Measurements from ENCODE around the gene FHAD1.

Gene FHAD1

GRCh38 chr1:15337656-15338402 lies 90.8 kb downstream of the FHAD1 start:
- TF ChIP-seq TAF1 (IDR thresholded peaks at IDR 0.05; ENCODE audit: borderline replicate concordance, insufficient read depth, low read length) = no peak
- TF ChIP-seq SIN3A (IDR thresholded peaks at IDR 0.05; ENCODE audit: borderline replicate concordance, insufficient read depth, low read length) = no peak

- no peak for TF ChIP-seq REST (IDR thresholded peaks at IDR 0.05; ENCODE audit: insufficient read depth in 1 of 2, low read depth in 2 of 2, low read length in 2 of 2)
- no peak for TF ChIP-seq FOXP2 (optimal IDR thresholded peaks at IDR 0.05; ENCODE audit: borderline replicate concordance, extremely low read depth, extremely low read length, insufficient read depth)
These were observed 92.5 kb downstream of the FHAD1 start for GRCh38 chr1:15339570-15339969.

GRCh38 chr1:15341228-15341627 lies 94.2 kb downstream of the FHAD1 start:
- TF ChIP-seq TAF1 (IDR thresholded peaks at IDR 0.05; ENCODE audit: borderline replicate concordance, insufficient read depth, low read length) (no peak), FOXP2 (optimal IDR thresholded peaks at IDR 0.05; ENCODE audit: borderline replicate concordance, extremely low read depth, extremely low read length, insufficient read depth) (no peak), POLR2AphosphoS5 (IDR thresholded peaks at IDR 0.05; ENCODE audit: low read depth, low read length) (no peak), SIN3A (IDR thresholded peaks at IDR 0.05; ENCODE audit: borderline replicate concordance, insufficient read depth, low read length) (no peak)

- no peak for TF ChIP-seq SIN3A (IDR thresholded peaks at IDR 0.05; ENCODE audit: borderline replicate concordance, insufficient read depth, low read length)
- TF ChIP-seq FOXP2 (optimal IDR thresholded peaks at IDR 0.05; ENCODE audit: borderline replicate concordance, extremely low read depth, extremely low read length, insufficient read depth) = no peak
- no peak for TF ChIP-seq TAF1 (IDR thresholded peaks at IDR 0.05; ENCODE audit: borderline replicate concordance, insufficient read depth, low read length)
- TF ChIP-seq POLR2AphosphoS5 (IDR thresholded peaks at IDR 0.05; ENCODE audit: low read depth, low read length) = no peak
- TF ChIP-seq REST (IDR thresholded peaks at IDR 0.05; ENCODE audit: insufficient read depth in 1 of 2, low read depth in 2 of 2, low read length in 2 of 2) = no peak
These were observed 94.8 kb downstream of the FHAD1 start for GRCh38 chr1:15341634-15342407.

- TF ChIP-seq TAF1 (IDR thresholded peaks at IDR 0.05; ENCODE audit: borderline replicate concordance, insufficient read depth, low read length) (no peak), FOXP2 (optimal IDR thresholded peaks at IDR 0.05; ENCODE audit: borderline replicate concordance, extremely low read depth, extremely low read length, insufficient read depth) (no peak), SIN3A (IDR thresholded peaks at IDR 0.05; ENCODE audit: borderline replicate concordance, insufficient read depth, low read length) (no peak), REST (IDR thresholded peaks at IDR 0.05; ENCODE audit: insufficient read depth in 1 of 2, low read depth in 2 of 2, low read length in 2 of 2) (no peak), POLR2AphosphoS5 (IDR thresholded peaks at IDR 0.05; ENCODE audit: low read depth, low read length) (no peak)
These were observed 95.5 kb downstream of the FHAD1 start for GRCh38 chr1:15342408-15342967.

- TF ChIP-seq REST (IDR thresholded peaks at IDR 0.05; ENCODE audit: insufficient read depth in 1 of 2, low read depth in 2 of 2, low read length in 2 of 2) = no peak
- TF ChIP-seq TAF1 (IDR thresholded peaks at IDR 0.05; ENCODE audit: borderline replicate concordance, insufficient read depth, low read length) = no peak
- TF ChIP-seq POLR2AphosphoS5 (IDR thresholded peaks at IDR 0.05; ENCODE audit: low read depth, low read length) = no peak
- TF ChIP-seq FOXP2 (optimal IDR thresholded peaks at IDR 0.05; ENCODE audit: borderline replicate concordance, extremely low read depth, extremely low read length, insufficient read depth) = no peak
- TF ChIP-seq SIN3A (IDR thresholded peaks at IDR 0.05; ENCODE audit: borderline replicate concordance, insufficient read depth, low read length) = no peak
These were observed 96.1 kb downstream of the FHAD1 start for GRCh38 chr1:15343099-15343498.
